ENCODE data around the gene LENG1. TPM values are rescaled to one million over a fixed set of nuclear protein-coding genes. Genes with fewer than 3 reads are reported as not detected.

Gene LENG1
- total RNA-seq, 1 donor, result 4.7 TPM

- no peak for DNase-seq (ENCODE audit: low read depth)
- TF ChIP-seq, protein P1, sequence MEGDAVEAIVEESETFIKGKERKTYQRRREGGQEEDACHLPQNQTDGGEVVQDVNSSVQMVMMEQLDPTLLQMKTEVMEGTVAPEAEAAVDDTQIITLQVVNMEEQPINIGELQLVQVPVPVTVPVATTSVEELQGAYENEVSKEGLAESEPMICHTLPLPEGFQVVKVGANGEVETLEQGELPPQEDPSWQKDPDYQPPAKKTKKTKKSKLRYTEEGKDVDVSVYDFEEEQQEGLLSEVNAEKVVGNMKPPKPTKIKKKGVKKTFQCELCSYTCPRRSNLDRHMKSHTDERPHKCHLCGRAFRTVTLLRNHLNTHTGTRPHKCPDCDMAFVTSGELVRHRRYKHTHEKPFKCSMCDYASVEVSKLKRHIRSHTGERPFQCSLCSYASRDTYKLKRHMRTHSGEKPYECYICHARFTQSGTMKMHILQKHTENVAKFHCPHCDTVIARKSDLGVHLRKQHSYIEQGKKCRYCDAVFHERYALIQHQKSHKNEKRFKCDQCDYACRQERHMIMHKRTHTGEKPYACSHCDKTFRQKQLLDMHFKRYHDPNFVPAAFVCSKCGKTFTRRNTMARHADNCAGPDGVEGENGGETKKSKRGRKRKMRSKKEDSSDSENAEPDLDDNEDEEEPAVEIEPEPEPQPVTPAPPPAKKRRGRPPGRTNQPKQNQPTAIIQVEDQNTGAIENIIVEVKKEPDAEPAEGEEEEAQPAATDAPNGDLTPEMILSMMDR (IDR thresholded peaks at IDR 0.05; ENCODE audit: insufficient read depth, low read depth, low read length), result no peak
- H3K4me3 ChIP-seq (ENCODE audit: low read depth, low read length), result no peak overlapping the region
These were observed 8.0 kb downstream of the LENG1 start for GRCh38 chr19:54151362-54152035.

- H3K4me3 ChIP-seq (ENCODE audit: low read depth, low read length), result no peak overlapping the region
- DNase-seq (ENCODE audit: low read depth), result no peak
- TF ChIP-seq, protein P1 (IDR thresholded peaks at IDR 0.05; ENCODE audit: insufficient read depth, low read depth, low read length), result no peak
These were observed 10.3 kb downstream of the LENG1 start for GRCh38 chr19:54149021-54149812.

DNA sequence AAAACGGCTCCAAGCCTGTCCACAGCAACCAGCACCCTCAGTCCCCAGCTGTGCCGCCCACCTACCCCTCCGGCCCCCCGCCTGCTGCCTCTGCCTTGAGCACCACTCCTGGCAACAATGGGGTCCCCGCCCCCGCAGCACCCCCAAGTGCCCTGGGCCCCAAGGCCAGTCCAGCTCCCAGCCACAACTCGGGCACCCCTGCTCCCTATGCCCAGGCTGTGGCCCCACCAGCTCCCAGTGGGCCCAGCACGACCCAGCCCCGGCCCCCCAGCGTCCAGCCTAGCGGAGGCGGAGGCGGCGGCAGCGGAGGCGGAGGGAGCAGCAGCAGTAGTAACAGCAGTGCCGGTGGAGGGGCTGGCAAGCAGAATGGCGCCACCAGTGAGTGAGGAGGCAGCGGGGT, 11.4 kb downstream of the LENG1 start:
- TF ChIP-seq, protein P1 (IDR thresholded peaks at IDR 0.05; ENCODE audit: insufficient read depth, low read depth, low read length), result no peak
- H3K4me3 ChIP-seq (ENCODE audit: low read depth, low read length), result no peak overlapping the region
- no peak for DNase-seq (ENCODE audit: low read depth)

DNA sequence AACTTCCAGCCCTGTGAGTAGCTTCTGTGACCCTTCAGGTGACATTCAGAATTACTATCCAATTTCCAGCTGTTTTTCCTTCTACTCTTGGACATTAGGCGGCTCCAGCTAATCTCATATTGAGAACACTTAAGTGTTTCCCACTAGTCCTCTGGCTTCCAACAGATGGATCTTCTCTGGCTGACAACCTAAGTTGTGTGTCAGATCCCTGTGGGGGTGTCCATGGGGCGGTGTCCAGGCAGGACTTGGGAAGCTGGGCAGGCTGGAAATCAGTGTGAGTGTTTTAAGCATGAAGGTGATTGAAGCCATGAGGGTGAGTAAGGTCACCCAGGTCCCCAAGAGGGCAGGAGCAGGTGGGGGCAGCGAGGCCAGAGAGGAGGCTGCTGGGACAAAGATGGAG, 11.8 kb downstream of the LENG1 start:
- TF ChIP-seq, protein P1 (IDR thresholded peaks at IDR 0.05; ENCODE audit: insufficient read depth, low read depth, low read length), result no peak
- no peak for DNase-seq (ENCODE audit: low read depth)
- no peak overlapping the region for H3K4me3 ChIP-seq (ENCODE audit: low read depth, low read length)

- H3K4me3 ChIP-seq (ENCODE audit: low read depth, low read length), result no peak overlapping the region
- no peak for DNase-seq (ENCODE audit: low read depth)
- TF ChIP-seq, protein P1 (IDR thresholded peaks at IDR 0.05; ENCODE audit: insufficient read depth, low read depth, low read length), result no peak
These were observed 13.9 kb downstream of the LENG1 start for GRCh38 chr19:54145541-54146158.

DNA sequence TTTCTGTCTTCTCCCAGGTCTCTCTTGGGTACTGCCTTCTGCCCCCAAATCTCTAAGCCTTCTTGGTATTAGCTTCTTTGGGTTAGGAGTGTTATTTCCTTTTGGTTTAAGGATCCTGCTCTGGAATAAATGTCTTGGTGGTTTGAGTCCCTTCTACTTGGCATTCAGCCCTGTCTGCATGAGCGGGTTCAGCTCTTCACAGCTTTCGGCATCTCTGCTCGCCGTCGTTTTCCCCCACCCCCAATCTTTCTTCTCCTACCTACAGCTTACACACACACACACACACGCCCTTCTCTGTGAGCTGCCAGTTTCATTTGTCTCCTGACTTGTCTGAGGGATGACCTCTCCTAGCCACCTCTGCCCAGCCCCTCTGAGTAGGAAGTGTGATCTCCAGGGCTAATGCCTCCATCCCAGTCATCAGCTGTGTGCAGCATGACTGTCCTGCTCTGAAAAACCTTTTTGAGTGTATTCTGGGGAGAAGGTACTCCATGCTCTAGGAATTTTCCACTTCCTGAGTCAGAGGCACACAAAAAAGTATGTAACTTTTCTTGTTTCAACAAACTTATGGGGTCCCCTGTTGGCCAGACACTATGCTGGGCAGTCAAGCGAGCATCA, 17.2 kb downstream of the LENG1 start:
- no peak overlapping the region for H3K4me3 ChIP-seq (ENCODE audit: low read depth, low read length)
- TF ChIP-seq, protein P1 (IDR thresholded peaks at IDR 0.05; ENCODE audit: insufficient read depth, low read depth, low read length), result no peak
- no peak for DNase-seq (ENCODE audit: low read depth)
